Measurements from ENCODE around the gene CRB2.

DNA sequence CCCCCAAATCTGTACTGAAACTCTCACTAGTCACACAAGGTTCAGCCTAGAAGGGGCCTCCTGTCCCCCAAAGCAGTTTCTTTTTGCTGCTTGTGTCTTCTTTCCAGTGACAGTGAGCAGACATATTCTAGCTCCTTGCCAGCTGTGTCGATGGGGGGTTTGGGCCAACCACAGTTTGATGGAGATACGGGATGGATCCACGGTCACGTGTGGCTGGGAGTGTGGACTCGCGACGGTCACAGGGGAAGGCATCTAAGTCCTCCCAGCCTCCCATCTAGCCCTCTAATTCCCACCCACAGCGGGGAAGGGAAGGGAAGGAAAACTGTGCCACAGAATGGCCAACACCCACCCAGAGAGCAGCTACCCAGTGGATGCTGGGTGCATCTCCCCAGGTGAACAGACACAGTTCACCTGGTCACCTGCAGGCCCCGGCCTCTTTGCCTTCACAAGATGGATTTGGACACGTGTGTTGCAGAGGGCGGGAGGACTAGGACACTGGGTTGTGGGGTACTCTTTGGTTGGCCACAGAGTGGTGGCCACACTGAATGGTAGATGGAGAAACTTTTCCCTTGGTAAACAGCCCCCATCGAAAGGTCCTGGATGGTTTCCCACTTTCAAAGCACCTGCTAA, 54.4 kb downstream of the CRB2 start:
- TF ChIP-seq IKZF1 (IDR thresholded peaks at IDR 0.05) (no peak), ZNF44 (CRISPR knock-in tag; IDR thresholded peaks at IDR 0.05) (no peak), ZKSCAN5 (CRISPR knock-in tag; IDR thresholded peaks at IDR 0.05) (no peak), ZFP36L1 (CRISPR knock-in tag; IDR thresholded peaks at IDR 0.05) (no peak), ZNF282 (IDR thresholded peaks at IDR 0.05; ENCODE audit: partially characterized antibody) (no peak)
- TF ChIP-seq, protein P1, sequence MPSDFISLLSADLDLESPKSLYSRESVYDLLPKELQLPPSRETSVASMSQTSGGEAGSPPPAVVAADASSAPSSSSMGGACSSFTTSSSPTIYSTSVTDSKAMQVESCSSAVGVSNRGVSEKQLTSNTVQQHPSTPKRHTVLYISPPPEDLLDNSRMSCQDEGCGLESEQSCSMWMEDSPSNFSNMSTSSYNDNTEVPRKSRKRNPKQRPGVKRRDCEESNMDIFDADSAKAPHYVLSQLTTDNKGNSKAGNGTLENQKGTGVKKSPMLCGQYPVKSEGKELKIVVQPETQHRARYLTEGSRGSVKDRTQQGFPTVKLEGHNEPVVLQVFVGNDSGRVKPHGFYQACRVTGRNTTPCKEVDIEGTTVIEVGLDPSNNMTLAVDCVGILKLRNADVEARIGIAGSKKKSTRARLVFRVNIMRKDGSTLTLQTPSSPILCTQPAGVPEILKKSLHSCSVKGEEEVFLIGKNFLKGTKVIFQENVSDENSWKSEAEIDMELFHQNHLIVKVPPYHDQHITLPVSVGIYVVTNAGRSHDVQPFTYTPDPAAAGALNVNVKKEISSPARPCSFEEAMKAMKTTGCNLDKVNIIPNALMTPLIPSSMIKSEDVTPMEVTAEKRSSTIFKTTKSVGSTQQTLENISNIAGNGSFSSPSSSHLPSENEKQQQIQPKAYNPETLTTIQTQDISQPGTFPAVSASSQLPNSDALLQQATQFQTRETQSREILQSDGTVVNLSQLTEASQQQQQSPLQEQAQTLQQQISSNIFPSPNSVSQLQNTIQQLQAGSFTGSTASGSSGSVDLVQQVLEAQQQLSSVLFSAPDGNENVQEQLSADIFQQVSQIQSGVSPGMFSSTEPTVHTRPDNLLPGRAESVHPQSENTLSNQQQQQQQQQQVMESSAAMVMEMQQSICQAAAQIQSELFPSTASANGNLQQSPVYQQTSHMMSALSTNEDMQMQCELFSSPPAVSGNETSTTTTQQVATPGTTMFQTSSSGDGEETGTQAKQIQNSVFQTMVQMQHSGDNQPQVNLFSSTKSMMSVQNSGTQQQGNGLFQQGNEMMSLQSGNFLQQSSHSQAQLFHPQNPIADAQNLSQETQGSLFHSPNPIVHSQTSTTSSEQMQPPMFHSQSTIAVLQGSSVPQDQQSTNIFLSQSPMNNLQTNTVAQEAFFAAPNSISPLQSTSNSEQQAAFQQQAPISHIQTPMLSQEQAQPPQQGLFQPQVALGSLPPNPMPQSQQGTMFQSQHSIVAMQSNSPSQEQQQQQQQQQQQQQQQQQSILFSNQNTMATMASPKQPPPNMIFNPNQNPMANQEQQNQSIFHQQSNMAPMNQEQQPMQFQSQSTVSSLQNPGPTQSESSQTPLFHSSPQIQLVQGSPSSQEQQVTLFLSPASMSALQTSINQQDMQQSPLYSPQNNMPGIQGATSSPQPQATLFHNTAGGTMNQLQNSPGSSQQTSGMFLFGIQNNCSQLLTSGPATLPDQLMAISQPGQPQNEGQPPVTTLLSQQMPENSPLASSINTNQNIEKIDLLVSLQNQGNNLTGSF (CRISPR knock-in tag; IDR thresholded peaks at IDR 0.05) = no peak
